Transverse colon (tissue), 4 donors: Measurements from ENCODE around the gene CLK3. TPM values are rescaled to one million over a fixed set of nuclear protein-coding genes. Genes with fewer than 3 reads are reported as not detected.
A peak's percentile ranks its signal among the peaks of the same experiment; 100 is the strongest.

Experiments
- DNase-seq: peaks from one replicate; pipeline ENCODE4 v3.0.0-alpha.2; 2019
- H3K27ac ChIP-seq, 4 donors: fragments of 200-600 bp; sonication (generic); 2 replicates each; pipeline ENCODE4 v1.5.1; 2016 to 2018; ENCODE audit warnings: inconsistent platforms in 4 of 4
- H3K27me3 ChIP-seq: fragments of 200-600 bp; sonication (generic); 2 replicates; pipeline ENCODE4 v1.5.1; 2017; ENCODE audit warnings: inconsistent platforms
- H3K36me3 ChIP-seq, 4 donors: fragments of 200-600 bp; sonication (generic); 2 replicates each; pipeline ENCODE4 v1.5.1; 2017 to 2019; ENCODE audit warnings: inconsistent platforms in 4 of 4
- H3K4me1 ChIP-seq, 4 donors: fragments of 200-600 bp; sonication (generic); 2 replicates each; pipeline ENCODE4 v1.5.1; 2017 to 2020; ENCODE audit warnings: inconsistent platforms in 4 of 4
- H3K4me3 ChIP-seq, 4 donors: fragments of 200-600 bp; sonication (generic); 1 replicate in 1 of 4; 2 replicates in 3 of 4; pipeline versions ENCODE4 v1.5.1 to v1.6.1; 2017 to 2019; ENCODE audit warnings: inconsistent platforms in 4 of 4
- H3K9me3 ChIP-seq, 2 donors: fragments of 200-600 bp; sonication (generic); 2 replicates each; pipeline ENCODE4 v1.5.1; 2017 to 2019; ENCODE audit warnings: inconsistent platforms in 2 of 2
- EP300 ChIP-seq: sonication (generic); formaldehyde crosslinking; IDR thresholded peaks from one replicate; pipeline ENCODE4 v1.6.1; 2017; ENCODE audit warnings: antibody characterized with exemption, low read depth
- POLR2A ChIP-seq: fragments of 450-650 bp; IDR thresholded peaks from one replicate; pipeline ENCODE4 v1.6.1; 2016; ENCODE audit warnings: antibody characterized with exemption, mild to moderate bottlenecking, moderate library complexity
- POLR2AphosphoS5 ChIP-seq, 3 donors: sonication (generic); formaldehyde crosslinking; IDR thresholded peaks; one replicate each; pipeline ENCODE4 v1.6.1; 2016; ENCODE audit warnings: antibody characterized with exemption in 3 of 3
- WGBS, 2 donors: methylation state at CpG; one replicate each; pipeline ENCODE4 v1.1.5; 2018; ENCODE audit warnings: low coverage in 1 of 2; 5-methylcytosine and 5-hydroxymethylcytosine counted together
- in situ Hi-C, 4 donors: fragments of 200-750 bp; cut with MboI; loops; one replicate each; pipeline versions ENCODE4 v1.15.0 to v1.15.1; 2017; ENCODE audit warnings: low sequenced_read_pairs in 3 of 4, low pct_ligation_motif_present in 1 of 4, low pct_unique_long_range_greater_than_20kb in 1 of 4
- intact Hi-C: fragments of 100-400 bp; cut with DNase I; formaldehyde crosslinking; loops from one replicate; pipeline ENCODE4 v1.15.1; 2023; ENCODE audit warnings: low total_unique reads
- total RNA-seq, 4 donors: library from RNA; depleted of rRNA; stranded (reverse); fragments of >200 nt; gene quantifications; one replicate each; pipeline ENCODE4 v1.1.0, GENCODE V29; 2016
- TF ChIP-seq, protein P1 (sequence below), 5 experiments: fragments of 200-600 bp in 3 of 5; fragments of 450-650 bp in 2 of 5; sonication (generic) in 3 of 5; IDR thresholded peaks; 1 replicate in 2 of 5; 2 replicates in 3 of 5; pipeline ENCODE4 v1.5.1; 2016 to 2017; ENCODE audit warnings: antibody characterized with exemption in 5 of 5, inconsistent platforms in 3 of 5, mild to moderate bottlenecking in 2 of 5, moderate library complexity in 1 of 5

CLK3 gene
- total RNA-seq, 4 donors from 2014 or later, result 144 to 420 (median 208) TPM

DNA sequence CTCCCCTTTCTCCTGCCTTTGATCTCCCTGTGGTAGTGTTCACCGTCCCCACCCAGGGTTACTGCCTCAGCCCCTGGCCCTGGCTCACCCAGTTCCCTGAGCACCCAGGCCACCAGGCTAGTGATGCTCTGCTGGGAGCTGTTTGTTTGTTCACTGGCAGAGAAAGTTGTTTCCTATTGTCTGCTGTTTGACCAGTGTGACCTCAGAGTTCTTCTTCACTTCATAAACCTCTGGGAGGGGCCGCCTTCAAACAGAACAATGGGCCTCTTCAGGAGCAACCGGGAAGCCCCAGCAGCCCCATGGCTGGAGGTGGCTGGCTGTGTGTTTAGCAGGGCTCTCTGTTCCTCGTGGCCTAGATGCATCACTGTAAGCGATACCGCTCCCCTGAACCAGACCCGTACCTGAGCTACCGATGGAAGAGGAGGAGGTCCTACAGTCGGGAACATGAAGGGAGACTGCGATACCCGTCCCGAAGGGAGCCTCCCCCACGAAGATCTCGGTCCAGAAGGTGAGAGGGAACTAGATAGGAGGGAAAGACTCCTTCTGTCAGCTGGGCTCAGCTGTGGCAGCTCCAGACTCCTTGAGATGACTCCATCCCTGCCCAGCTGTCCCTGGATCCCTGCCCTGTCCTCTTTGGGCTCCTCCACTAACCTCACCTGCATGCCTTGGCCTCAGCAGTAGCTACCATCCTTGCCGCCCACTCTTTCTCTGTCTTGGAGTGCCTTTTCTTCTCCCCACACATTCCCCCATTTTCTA lies 3.4 kb downstream of the CLK3 start:
- TF ChIP-seq EP300, result no peak
- TF ChIP-seq, protein P1, sequence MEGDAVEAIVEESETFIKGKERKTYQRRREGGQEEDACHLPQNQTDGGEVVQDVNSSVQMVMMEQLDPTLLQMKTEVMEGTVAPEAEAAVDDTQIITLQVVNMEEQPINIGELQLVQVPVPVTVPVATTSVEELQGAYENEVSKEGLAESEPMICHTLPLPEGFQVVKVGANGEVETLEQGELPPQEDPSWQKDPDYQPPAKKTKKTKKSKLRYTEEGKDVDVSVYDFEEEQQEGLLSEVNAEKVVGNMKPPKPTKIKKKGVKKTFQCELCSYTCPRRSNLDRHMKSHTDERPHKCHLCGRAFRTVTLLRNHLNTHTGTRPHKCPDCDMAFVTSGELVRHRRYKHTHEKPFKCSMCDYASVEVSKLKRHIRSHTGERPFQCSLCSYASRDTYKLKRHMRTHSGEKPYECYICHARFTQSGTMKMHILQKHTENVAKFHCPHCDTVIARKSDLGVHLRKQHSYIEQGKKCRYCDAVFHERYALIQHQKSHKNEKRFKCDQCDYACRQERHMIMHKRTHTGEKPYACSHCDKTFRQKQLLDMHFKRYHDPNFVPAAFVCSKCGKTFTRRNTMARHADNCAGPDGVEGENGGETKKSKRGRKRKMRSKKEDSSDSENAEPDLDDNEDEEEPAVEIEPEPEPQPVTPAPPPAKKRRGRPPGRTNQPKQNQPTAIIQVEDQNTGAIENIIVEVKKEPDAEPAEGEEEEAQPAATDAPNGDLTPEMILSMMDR (IDR thresholded peaks at IDR 0.05), result no peak
- no peak for TF ChIP-seq POLR2A
- no peak for TF ChIP-seq POLR2AphosphoS5 (IDR thresholded peaks at IDR 0.05)

DNA sequence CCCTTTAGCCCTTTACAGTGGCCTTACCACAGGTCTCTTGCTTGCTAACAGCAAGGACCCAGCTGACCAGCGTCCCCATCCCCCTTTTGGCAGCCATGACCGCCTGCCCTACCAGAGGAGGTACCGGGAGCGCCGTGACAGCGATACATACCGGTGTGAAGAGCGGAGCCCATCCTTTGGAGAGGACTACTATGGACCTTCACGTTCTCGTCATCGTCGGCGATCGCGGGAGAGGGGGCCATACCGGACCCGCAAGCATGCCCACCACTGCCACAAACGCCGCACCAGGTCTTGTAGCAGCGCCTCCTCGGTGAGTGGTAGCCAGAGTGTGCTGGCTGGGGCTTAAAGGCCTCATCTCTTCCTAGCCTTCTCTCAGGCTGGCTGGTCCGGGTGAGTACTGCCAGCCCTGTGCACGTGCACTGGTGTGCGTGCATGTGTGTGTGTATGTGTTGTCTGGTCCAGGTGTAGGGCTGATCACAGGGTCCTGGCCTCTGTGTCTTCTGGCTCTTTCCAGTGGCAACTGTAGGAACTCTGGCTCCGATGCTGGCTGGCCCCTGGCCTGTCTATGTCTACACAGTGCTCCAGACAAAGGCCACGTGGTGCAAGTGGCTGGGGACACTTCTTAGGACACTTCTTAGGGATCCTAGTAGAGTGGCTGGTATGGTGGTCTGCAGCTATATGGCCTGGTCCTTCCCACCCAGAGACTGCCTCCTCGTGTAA lies 4.4 kb downstream of the CLK3 start:
- no peak overlapping the region for H3K4me3 ChIP-seq
- H3K4me1 ChIP-seq, result peaks cover 24 to 30% (median 27%) of the 10 kb centered on the region in 4 donors
- in situ Hi-C loops (no loop called here), intact Hi-C loops (loop anchor here (10.0 kb wide), 1 partner anchor 235 kb away; no protein-coding TSS in a partner anchor)
- 80 to 92% methylated on average over 1 to 27 of the region's 27 CpGs for WGBS, 2 donors
- no peaks in the 10 kb centered on the region for H3K27me3 ChIP-seq
- DNase-seq, result no peak
- H3K27ac ChIP-seq, result no peak overlapping the region
- TF ChIP-seq POLR2A (no peak), EP300 (no peak), POLR2AphosphoS5 (IDR thresholded peaks at IDR 0.05) (no peak)
- TF ChIP-seq, protein P1 (IDR thresholded peaks at IDR 0.05), result no peak
- no peaks in the 10 kb centered on the region for H3K9me3 ChIP-seq
- H3K36me3 ChIP-seq, result peaks cover 0 to 47% (median 20%) of the 10 kb centered on the region in 4 donors

More for the DNA sequence above, 3.4 kb downstream of the CLK3 start:
- intact Hi-C loops, result no loop called here
- H3K4me3 ChIP-seq, result no peak overlapping the region
- H3K4me1 ChIP-seq, result peaks cover 24 to 32% (median 30%) of the 10 kb centered on the region in 4 donors
- in situ Hi-C loops, result no loop called here
- no peaks in the 10 kb centered on the region for H3K27me3 ChIP-seq
- no peak for DNase-seq
- H3K36me3 ChIP-seq, result peaks cover 0 to 37% (median 16%) of the 10 kb centered on the region in 4 donors
- no peak overlapping the region for H3K27ac ChIP-seq
- no peaks in the 10 kb centered on the region for H3K9me3 ChIP-seq
- WGBS, 2 donors, result 72 to 86% methylated on average over 1 to 15 of the region's 15 CpGs

DNA sequence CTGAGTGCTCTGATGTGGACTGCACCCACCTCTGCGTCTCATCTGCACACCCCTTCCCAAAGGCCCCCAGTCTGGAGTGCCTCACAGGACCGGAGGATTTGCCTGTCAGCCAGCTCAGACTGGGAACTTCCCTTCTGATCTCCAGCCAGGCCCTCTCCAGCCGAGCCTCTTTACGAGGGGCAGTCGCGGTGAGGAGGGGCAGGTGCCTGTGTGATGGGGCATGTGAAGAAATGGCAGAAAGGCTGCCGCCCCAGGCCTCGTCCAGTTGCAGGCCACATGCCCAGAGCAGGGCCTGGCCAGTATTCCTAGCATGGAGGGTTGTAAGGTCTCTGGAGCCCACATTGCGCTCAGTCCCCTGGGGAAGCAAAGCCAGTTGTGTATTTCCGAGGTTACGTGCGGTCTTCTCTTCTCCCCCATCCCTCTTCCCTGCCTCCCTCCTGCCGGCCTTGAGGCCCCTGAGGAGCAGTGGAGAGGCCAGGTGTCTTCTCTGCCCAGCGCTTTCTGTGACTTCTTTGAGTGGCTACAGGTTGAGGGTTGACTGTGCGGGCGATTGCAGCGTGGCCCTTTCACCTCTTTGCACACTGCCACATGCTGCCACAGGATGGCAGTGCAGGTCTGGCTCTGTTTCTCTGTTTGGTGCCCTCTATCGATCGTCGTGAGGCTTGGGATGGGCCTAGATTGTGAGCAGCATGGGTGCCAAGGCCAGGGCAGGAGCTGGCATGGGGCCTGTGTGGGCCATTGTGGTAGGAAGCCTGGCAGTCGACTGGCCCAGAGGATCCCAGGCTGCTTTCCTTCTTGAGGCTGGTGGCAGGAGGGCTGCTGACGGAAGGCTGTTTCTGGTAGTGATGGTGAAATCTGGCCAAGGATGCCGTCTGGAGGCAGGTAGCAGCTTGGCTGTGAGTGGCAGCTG lies 5.3 kb downstream of the CLK3 start:
- H3K27me3 ChIP-seq, result no peaks in the 10 kb centered on the region
- in situ Hi-C loops (no loop called here), intact Hi-C loops (loop anchor here (10.0 kb wide), 1 partner anchor 236 kb away; no protein-coding TSS in a partner anchor)
- peak; percentile 78 for DNase-seq
- no peaks in the 10 kb centered on the region for H3K9me3 ChIP-seq
- WGBS, 2 donors, result 51 to 57% methylated on average over 4 to 23 of the region's 23 CpGs
- peaks cover 0 to 53% (median 24%) of the 10 kb centered on the region in 4 donors for H3K36me3 ChIP-seq
- H3K27ac ChIP-seq, result no peak overlapping the region
- peaks cover 24 to 30% (median 26%) of the 10 kb centered on the region in 4 donors for H3K4me1 ChIP-seq
- TF ChIP-seq EP300, result no peak
- TF ChIP-seq POLR2AphosphoS5 (IDR thresholded peaks at IDR 0.05), result peak in 1 of 3 donors; percentile 37
- TF ChIP-seq, protein P1 (IDR thresholded peaks at IDR 0.05), result peak; percentile 64 to 93 (median 80)
- no peak for TF ChIP-seq POLR2A
- no peak overlapping the region for H3K4me3 ChIP-seq
